Glomerular endothelial cell (primary cell): Measurements from ENCODE around the gene MPPED1. TPM values are rescaled to one million over a fixed set of nuclear protein-coding genes. Genes with fewer than 3 reads are reported as not detected.

Experiments used
- total RNA-seq: library from RNA; depleted of rRNA; stranded (reverse); fragments of >200 nt; gene quantifications from 2 replicates; pipeline ENCODE4 v1.2.3, GENCODE V29; 2015

The MPPED1 gene
- total RNA-seq, 1 donor from 2014 or later: 0.06 TPM

Other genes starting within 250 kb of the MPPED1 start
- gene TTLL12, start 224.9 kb upstream of the MPPED1 start, total RNA-seq: 35.8 and 55.0 TPM in 2 replicates
- gene SCUBE1, start 68.6 kb upstream of the MPPED1 start, total RNA-seq: 68.9 and 69.1 TPM in 2 replicates